Stomach (tissue), 9 donors: Measurements from ENCODE around the gene HTR3A. TPM values are rescaled to one million over a fixed set of nuclear protein-coding genes. Genes with fewer than 3 reads are reported as not detected.

Experiments used
- DNase-seq, 2 donors: peaks; one replicate each; pipeline versions ENCODE4 v3.0.0 to v3.0.0-alpha.2; 2013 to 2019
- H3K27ac ChIP-seq, 5 donors: fragments of 200-600 bp in 4 of 5; sonication (generic) in 4 of 5; one replicate each; pipeline ENCODE4 v1.5.1; 2013 to 2019; ENCODE audit warnings: mild to moderate bottlenecking in 1 of 5, moderate library complexity in 1 of 5
- H3K27me3 ChIP-seq, 3 donors: fragments of 200-600 bp; sonication (generic); one replicate each; pipeline ENCODE4 v1.5.1; 2017 to 2019; ENCODE audit warnings: mixed run types in 1 of 3
- H3K36me3 ChIP-seq, 4 donors: fragments of 200-600 bp; sonication (generic); 1 replicate in 3 of 4; 2 replicates in 1 of 4; pipeline ENCODE4 v1.5.1; 2016 to 2019
- H3K4me1 ChIP-seq, 4 donors: fragments of 200-600 bp; sonication (generic); one replicate each; pipeline ENCODE4 v1.5.1; 2016 to 2019
- H3K4me3 ChIP-seq, 4 donors: fragments of 200-600 bp; sonication (generic) in 3 of 4; one replicate each; pipeline ENCODE4 v1.5.1; 2016 to 2019; ENCODE audit warnings: mild to moderate bottlenecking in 1 of 4
- H3K9me3 ChIP-seq, 4 donors: fragments of 200-600 bp; sonication (generic); one replicate each; pipeline ENCODE4 v1.5.1; 2016 to 2019
- EP300 ChIP-seq: sonication (generic); formaldehyde crosslinking; IDR thresholded peaks from one replicate; pipeline ENCODE4 v1.6.1; 2017; ENCODE audit warnings: antibody characterized with exemption
- POLR2A ChIP-seq, 4 donors: fragments of 450-650 bp; IDR thresholded peaks; one replicate each; pipeline ENCODE4 v1.6.1; 2016; ENCODE audit warnings: antibody characterized with exemption in 4 of 4, control low read depth in 2 of 4, mild to moderate bottlenecking in 1 of 4, moderate library complexity in 1 of 4
- POLR2AphosphoS5 ChIP-seq, 3 donors: sonication (generic); formaldehyde crosslinking; IDR thresholded peaks; one replicate each; pipeline ENCODE4 v1.6.1; 2016; ENCODE audit warnings: antibody characterized with exemption in 3 of 3
- WGBS, 5 donors: extraction: QIAGEN DNeasy Blood & Tissue Kit in 3 of 5; methylation state at CpG; one replicate each; pipeline versions ENCODE4 v1.1.5 to v1.1.7; 2013 to 2018; 5-methylcytosine and 5-hydroxymethylcytosine counted together
- intact Hi-C: fragments of 100-400 bp; cut with DNase I; formaldehyde crosslinking; loops from one replicate; pipeline ENCODE4 v1.15.1; 2023; ENCODE audit warnings: low total_unique reads
- polyA plus RNA-seq, 3 donors: library from polyadenylated mRNA; stranded (reverse); fragments of 200-250 nt; gene quantifications; one replicate each; pipeline ENCODE4 v1.2.3, GENCODE V29; 2013
- total RNA-seq, 5 donors: library from RNA; depleted of rRNA; stranded (reverse); fragments of >200 nt; gene quantifications; one replicate each; pipeline versions ENCODE4 v1.1.0 to v1.2.3, GENCODE V29; 2014 to 2016
- TF ChIP-seq, protein P1 (sequence below), 7 experiments: fragments of 450-650 bp in 4 of 7; fragments of 200-600 bp in 3 of 7; sonication (generic) in 3 of 7; IDR thresholded peaks; one replicate each; pipeline ENCODE4 v1.5.1; 2016 to 2019; ENCODE audit warnings: antibody characterized with exemption in 7 of 7, control low read depth in 2 of 7, mild to moderate bottlenecking in 1 of 7
- donor health status: healthy with polysubstance abuse.
- donor health status: Bipolar disorder and iron deficiency.
- donor health status: healthy.

The HTR3A gene
- total and polyA plus RNA-seq, 8 donors = 0.30 to 1.9 (median 1.7) TPM; not detected in 5

DNA sequence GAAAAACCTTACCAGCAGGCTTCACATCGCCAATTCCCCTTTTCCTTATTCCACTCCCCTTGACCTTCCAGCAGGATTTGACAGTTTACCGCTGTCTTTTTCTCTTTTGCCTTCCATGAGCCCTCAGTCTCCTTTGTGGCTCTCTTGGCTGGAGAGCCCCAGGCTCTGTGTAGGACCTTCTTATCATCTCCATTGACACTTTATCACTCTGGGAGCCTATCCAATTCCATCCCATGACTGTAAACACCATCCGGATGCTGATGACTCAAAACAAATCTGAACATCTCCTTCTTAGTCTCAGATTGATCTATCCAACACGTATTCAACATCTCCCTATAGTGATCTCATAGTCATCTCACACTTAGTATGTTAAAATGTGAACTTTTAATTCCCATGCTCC is 36.0 kb downstream of the HTR3A start:
- TF ChIP-seq, protein P1, sequence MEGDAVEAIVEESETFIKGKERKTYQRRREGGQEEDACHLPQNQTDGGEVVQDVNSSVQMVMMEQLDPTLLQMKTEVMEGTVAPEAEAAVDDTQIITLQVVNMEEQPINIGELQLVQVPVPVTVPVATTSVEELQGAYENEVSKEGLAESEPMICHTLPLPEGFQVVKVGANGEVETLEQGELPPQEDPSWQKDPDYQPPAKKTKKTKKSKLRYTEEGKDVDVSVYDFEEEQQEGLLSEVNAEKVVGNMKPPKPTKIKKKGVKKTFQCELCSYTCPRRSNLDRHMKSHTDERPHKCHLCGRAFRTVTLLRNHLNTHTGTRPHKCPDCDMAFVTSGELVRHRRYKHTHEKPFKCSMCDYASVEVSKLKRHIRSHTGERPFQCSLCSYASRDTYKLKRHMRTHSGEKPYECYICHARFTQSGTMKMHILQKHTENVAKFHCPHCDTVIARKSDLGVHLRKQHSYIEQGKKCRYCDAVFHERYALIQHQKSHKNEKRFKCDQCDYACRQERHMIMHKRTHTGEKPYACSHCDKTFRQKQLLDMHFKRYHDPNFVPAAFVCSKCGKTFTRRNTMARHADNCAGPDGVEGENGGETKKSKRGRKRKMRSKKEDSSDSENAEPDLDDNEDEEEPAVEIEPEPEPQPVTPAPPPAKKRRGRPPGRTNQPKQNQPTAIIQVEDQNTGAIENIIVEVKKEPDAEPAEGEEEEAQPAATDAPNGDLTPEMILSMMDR (IDR thresholded peaks at IDR 0.05) = no peak
- TF ChIP-seq POLR2AphosphoS5 (IDR thresholded peaks at IDR 0.05) (no peak), POLR2A (IDR thresholded peaks at IDR 0.05) (no peak), EP300 (no peak)
- H3K4me3 ChIP-seq = no peak overlapping the region
- DNase-seq = no peak
- H3K9me3 ChIP-seq = no peaks in the 10 kb centered on the region
- no peak overlapping the region for H3K27ac ChIP-seq
- H3K4me1 ChIP-seq = no peaks in the 10 kb centered on the region
- intact Hi-C loops = no loop called here
- peaks cover 0 to 23% (median 0%) of the 10 kb centered on the region in 3 donors for H3K27me3 ChIP-seq
- WGBS, 5 donors = 54 to 64% (median 61%) methylated on average over 4 of the region's 4 CpGs
- H3K36me3 ChIP-seq = no peaks in the 10 kb centered on the region

DNA sequence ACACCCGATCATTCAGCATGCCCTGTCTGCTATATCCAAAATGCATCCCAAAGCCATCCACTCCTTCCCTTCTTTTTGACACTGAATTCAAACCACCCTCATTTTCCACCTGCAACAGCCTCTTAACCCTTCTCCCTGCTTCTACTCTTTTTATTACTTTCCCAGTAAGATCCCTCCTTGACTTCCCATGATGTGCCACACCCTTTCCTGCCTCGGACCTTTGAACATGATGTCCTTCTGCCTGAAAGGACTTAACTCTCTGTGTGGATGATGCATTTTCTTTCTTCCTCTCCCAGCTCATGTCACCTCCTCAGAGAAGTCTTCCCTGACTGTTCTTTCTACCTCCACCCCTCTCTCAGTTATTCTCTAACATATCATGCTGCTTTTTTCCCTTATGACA is 36.5 kb downstream of the HTR3A start:
- Histone ChIP-seq H3K27me3 (peaks cover 0 to 23% (median 0%) of the 10 kb centered on the region in 3 donors), H3K4me3 (no peak overlapping the region), H3K27ac (no peak overlapping the region), H3K36me3 (no peaks in the 10 kb centered on the region), H3K4me1 (no peaks in the 10 kb centered on the region), H3K9me3 (no peaks in the 10 kb centered on the region)
- DNase-seq = no peak
- no peak for TF ChIP-seq POLR2A (IDR thresholded peaks at IDR 0.05)
- TF ChIP-seq POLR2AphosphoS5 (IDR thresholded peaks at IDR 0.05) = no peak
- TF ChIP-seq EP300 = no peak
- TF ChIP-seq, protein P1 (IDR thresholded peaks at IDR 0.05) = no peak
- intact Hi-C loops = no loop called here
- 39 to 64% (median 45%) methylated on average over 2 of the region's 2 CpGs for WGBS, 5 donors

DNA sequence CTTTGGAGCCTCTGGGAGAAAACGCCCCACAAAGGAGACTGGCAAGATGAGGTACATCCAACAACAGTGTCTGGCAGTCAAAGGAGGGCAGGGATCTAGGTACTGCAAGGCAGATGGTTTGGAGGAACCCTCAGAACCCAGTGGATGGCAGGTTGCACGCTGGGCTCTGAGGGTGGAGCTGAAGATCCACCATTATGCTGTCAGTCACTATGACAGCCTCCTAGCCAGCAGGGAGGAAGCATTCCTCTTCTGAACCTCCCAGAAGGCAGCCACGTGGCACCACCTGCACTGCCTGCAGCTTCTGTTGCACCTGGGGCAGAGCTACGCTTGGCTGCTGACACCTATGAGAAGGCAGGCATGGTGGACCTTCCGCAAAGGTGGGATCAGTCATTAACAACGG is 40.2 kb downstream of the HTR3A start:
- intact Hi-C loops = no loop called here
- WGBS, 5 donors = 48 to 56% (median 54%) methylated on average over 6 of the region's 6 CpGs
- no peak for DNase-seq
- no peaks in the 10 kb centered on the region for H3K36me3 ChIP-seq
- H3K27ac ChIP-seq = no peak overlapping the region
- no peaks in the 10 kb centered on the region for H3K9me3 ChIP-seq
- TF ChIP-seq POLR2A (IDR thresholded peaks at IDR 0.05) (no peak), EP300 (no peak), POLR2AphosphoS5 (IDR thresholded peaks at IDR 0.05) (no peak)
- TF ChIP-seq, protein P1 (IDR thresholded peaks at IDR 0.05) = no peak
- H3K27me3 ChIP-seq = peaks cover 0 to 15% (median 0%) of the 10 kb centered on the region in 3 donors
- no peak overlapping the region for H3K4me3 ChIP-seq
- no peaks in the 10 kb centered on the region for H3K4me1 ChIP-seq

DNA sequence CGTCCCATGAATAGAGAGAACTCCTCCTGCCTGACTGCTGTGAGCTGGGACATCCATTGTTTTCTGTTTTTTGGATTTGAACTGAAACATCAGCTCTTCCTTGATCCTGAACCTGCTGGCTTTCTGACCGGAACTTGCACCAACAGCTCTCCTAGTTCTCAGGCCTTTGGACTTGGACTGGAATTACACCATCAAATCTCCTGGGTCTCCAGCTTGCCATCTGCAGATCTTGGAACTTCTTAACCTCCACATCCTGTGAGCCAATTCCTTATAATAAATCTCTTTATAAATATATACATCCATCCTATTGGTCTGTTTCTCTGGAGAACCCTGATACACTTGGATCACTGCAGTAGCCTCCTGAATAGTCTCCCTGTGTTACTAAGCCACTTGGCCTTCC is 42.1 kb downstream of the HTR3A start:
- no peaks in the 10 kb centered on the region for H3K9me3 ChIP-seq
- WGBS, 5 donors = 91 to 100% (median 93%) methylated on average over 2 of the region's 2 CpGs
- H3K4me1 ChIP-seq = no peaks in the 10 kb centered on the region

More for the DNA sequence above, 42.1 kb downstream of the HTR3A start:
- Histone ChIP-seq H3K27ac (no peak overlapping the region), H3K36me3 (no peaks in the 10 kb centered on the region), H3K27me3 (peaks cover 0 to 8% (median 0%) of the 10 kb centered on the region in 3 donors), H3K4me3 (no peak overlapping the region)
- no peak for TF ChIP-seq POLR2AphosphoS5 (IDR thresholded peaks at IDR 0.05)
- TF ChIP-seq, protein P1 (IDR thresholded peaks at IDR 0.05) = no peak
- TF ChIP-seq POLR2A (IDR thresholded peaks at IDR 0.05) = no peak
- no peak for TF ChIP-seq EP300
- intact Hi-C loops = no loop called here
- DNase-seq = no peak
